Measurements from ENCODE around the gene SNX8.
"Not testable (repeated sequence)": the region's sequence is repeated elsewhere in the genome, so short reads cannot be mapped to it uniquely, and the experiment has no call there.

SNX8 gene

GRCh38 chr7:2325162-2325561, 10.9 kb upstream of the SNX8 start:
- DNase-seq (ENCODE audit: low read depth): no peak
- H3K4me3 ChIP-seq (ENCODE audit: low read length): no peak overlapping the region
- no peak for TF ChIP-seq CTCF (IDR thresholded peaks at IDR 0.05; ENCODE audit: insufficient read depth, low read depth, low read length, missing control alignments)

GRCh38 chr7:2321020-2321419, 6.8 kb upstream of the SNX8 start:
- peak; percentile 74 for DNase-seq (ENCODE audit: low read depth)

GRCh38 chr7:2317556-2318293, 3.5 kb upstream of the SNX8 start:
- no peak for DNase-seq (ENCODE audit: low read depth)
- no peak for TF ChIP-seq CTCF (IDR thresholded peaks at IDR 0.05; ENCODE audit: insufficient read depth, low read depth, low read length, missing control alignments)

More at GRCh38 chr7:2321020-2321419, 6.8 kb upstream of the SNX8 start:
- peak; percentile 60 for TF ChIP-seq CTCF (IDR thresholded peaks at IDR 0.05; ENCODE audit: insufficient read depth, low read depth, low read length, missing control alignments)
- H3K4me3 ChIP-seq (ENCODE audit: low read length): no peak overlapping the region

GRCh38 chr7:2316578-2316977, 2.3 kb upstream of the SNX8 start:
- DNase-seq (ENCODE audit: low read depth): no peak
- TF ChIP-seq CTCF (IDR thresholded peaks at IDR 0.05; ENCODE audit: insufficient read depth, low read depth, low read length, missing control alignments): no peak
- H3K4me3 ChIP-seq (ENCODE audit: low read length): no peak overlapping the region

More at GRCh38 chr7:2317556-2318293, 3.5 kb upstream of the SNX8 start:
- H3K4me3 ChIP-seq (ENCODE audit: low read length): no peak overlapping the region

GRCh38 chr7:2315787-2316186, 1.5 kb upstream of the SNX8 start:
- H3K4me3 ChIP-seq (ENCODE audit: low read length): no peak overlapping the region
- TF ChIP-seq CTCF (IDR thresholded peaks at IDR 0.05; ENCODE audit: insufficient read depth, low read depth, low read length, missing control alignments): no peak
- no peak for DNase-seq (ENCODE audit: low read depth)

- DNase-seq (ENCODE audit: low read depth): not testable (repeated sequence)
Observed at GRCh38 chr7:2314956-2315530, 802 bp upstream of the SNX8 start.

GRCh38 chr7:2313450-2314208, 612 bp downstream of the SNX8 start:
- no peak for TF ChIP-seq CTCF (IDR thresholded peaks at IDR 0.05; ENCODE audit: insufficient read depth, low read depth, low read length, missing control alignments)
- DNase-seq (ENCODE audit: low read depth): no peak

More at GRCh38 chr7:2314956-2315530, 802 bp upstream of the SNX8 start:
- not testable (repeated sequence) for H3K4me3 ChIP-seq (ENCODE audit: low read length)

More at GRCh38 chr7:2313450-2314208, 612 bp downstream of the SNX8 start:
- peak overlapping the region; percentile 51 for H3K4me3 ChIP-seq (ENCODE audit: low read length)
